GM21381 (cell line): Measurements from ENCODE around the gene G3BP1.
"Not testable (repeated sequence)": the region's sequence is repeated elsewhere in the genome, so short reads cannot be mapped to it uniquely, and the experiment has no call there.

ENCODE experiments used
- ATAC-seq: cut with Tn5 transposase; IDR thresholded peaks from one replicate; pipeline ENCODE4 v1.9.1; 2021; ENCODE audit warnings: mild to moderate bottlenecking, moderate library complexity; ENCODE audit not compliant: unreplicated experiment

The G3BP1 gene

DNA sequence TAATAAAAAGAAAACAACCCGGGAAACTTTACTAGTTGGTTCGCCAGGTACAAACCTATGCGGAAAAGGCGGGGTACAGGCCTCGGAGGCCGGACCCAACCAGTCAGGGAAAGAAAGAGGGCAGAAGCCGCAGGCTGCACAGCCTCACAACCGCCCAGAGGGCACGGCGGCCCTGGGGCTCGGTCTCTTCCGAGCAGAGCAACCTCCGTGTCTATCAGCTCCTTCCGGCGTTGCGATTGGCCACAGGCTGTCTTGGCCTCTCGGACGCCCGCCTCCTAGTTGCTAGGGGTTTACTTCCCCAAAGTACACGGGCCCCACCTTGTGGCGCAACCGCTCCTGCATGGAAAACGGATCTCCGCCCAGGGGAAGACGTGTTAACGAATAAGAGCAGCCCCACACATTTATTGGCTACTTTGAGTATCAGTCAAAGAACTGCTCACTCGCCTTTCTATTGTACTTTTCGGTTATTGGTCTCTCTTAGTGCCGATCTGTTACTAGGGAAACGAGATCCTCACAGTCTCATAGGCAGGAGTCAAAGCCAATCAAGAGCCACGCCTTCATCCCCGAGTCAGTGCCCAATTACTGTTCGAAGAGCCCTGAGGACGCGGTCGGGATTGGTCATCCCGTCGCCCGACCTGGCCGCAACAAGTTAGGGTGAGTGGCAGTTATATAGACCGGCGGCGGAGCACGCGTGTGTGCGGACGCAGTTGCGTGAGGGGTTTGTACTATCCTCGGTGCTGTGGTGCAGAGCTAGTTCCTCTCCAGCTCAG lies at the start of gene G3BP1:
Gene G3BP1 (plus strand): TSS at position 696 of the 770 bp plus-strand sequence. CDS start 14,667 bp downstream, outside the sequence.
- peak; percentile 78 for ATAC-seq

GRCh38 chr5:151722546-151722945 lies 49.2 kb upstream of the G3BP1 start:
- ATAC-seq: no peak

DNA sequence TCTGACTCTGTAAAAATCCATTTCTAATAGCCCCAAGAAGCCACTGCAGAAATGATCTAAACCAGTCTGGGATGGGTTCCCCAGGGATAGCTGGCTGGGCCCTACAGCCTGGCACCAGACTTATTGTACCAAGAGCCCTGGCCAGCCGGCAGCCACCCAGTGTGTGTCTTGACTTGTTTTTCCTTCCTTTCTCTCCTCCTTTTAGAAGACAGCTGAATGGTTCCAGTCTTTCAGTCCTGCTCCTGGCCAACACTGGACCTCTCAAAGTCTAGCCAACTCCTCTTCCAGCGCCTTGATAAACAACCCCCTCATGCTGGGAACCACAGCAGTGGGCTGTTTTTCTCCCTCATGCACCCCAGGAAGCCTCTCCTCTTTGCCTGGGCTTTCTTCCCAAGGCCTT lies 47.4 kb upstream of the G3BP1 start:
- ATAC-seq: no peak

DNA sequence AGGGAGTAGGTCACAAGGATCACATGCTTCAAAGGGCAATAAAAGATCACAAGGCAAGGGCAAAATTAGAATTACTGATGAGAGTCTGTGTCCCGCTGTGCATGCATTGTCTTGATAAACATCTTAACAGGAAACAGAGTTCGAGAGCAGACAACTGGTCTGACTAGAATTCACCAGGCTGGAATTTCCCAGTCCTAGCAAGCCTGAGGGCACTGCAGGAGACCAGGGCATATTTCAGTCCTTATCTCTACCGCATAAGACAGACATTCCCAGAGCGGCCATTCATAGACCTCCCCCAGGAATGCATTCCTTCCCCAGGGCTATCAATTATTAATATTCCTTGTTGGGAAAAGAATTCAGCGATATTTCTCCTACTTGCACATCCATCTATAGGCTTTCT lies 42.2 kb upstream of the G3BP1 start:
- not testable (repeated sequence) for ATAC-seq

DNA sequence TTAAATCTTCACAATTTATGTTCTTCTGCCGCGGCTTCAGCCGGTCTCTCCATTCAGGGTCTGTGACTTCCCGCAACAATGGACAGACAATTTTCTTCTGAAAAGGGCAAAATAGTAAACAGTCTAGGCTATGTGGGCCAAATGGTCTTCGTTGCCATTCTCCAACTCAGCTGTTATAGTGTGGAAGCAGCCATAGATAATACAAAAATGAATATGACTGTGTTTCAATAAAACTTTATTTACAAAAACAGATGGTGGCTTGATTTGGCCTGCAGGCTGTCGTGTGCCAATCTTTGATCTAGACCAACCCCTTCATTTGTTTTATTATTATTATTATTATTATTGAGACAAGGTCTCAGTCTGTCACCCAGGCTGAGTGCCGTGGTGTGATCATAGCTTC lies 41.4 kb upstream of the G3BP1 start:
- no peak for ATAC-seq

- no peak for ATAC-seq
Observed at GRCh38 chr5:151733358-151734063, 38.2 kb upstream of the G3BP1 start.

DNA sequence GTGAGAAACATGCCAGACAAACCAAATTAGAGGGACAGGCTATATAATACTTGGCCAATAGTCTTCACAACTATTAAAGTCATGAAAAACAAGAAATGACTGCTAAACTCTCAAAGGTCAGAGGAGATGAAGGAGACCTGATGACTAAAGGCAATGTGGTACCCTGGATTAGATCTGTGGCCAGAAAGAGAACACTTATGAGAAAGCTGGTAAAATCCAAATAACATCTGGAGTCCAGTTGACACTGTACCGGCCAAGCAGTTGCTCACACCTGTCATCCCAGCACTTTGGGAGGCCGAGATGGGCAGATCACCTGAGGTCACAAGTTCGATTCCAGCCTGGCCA lies 37.7 kb upstream of the G3BP1 start:
- no peak for ATAC-seq

GRCh38 chr5:151735646-151736045 lies 36.1 kb upstream of the G3BP1 start:
- ATAC-seq: no peak

DNA sequence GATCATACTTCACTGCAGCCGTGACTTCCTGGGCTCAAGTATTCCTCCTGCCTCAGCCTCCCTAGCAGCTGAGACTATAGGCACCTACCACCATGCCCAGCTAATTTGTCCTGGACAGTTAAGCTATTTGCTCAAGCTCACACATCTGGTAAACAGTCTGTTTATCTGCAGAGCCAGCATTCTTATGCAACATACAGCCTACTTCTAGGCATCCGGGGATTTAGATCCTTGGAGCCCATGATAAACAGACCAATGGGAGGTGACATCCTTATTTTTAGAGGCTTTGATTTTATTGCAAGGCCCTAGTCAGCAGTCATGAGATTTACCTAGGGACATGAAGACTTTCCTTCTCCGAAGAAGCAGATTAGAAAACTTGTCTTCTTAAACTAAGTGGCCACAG lies 34.3 kb upstream of the G3BP1 start:
- no peak for ATAC-seq

DNA sequence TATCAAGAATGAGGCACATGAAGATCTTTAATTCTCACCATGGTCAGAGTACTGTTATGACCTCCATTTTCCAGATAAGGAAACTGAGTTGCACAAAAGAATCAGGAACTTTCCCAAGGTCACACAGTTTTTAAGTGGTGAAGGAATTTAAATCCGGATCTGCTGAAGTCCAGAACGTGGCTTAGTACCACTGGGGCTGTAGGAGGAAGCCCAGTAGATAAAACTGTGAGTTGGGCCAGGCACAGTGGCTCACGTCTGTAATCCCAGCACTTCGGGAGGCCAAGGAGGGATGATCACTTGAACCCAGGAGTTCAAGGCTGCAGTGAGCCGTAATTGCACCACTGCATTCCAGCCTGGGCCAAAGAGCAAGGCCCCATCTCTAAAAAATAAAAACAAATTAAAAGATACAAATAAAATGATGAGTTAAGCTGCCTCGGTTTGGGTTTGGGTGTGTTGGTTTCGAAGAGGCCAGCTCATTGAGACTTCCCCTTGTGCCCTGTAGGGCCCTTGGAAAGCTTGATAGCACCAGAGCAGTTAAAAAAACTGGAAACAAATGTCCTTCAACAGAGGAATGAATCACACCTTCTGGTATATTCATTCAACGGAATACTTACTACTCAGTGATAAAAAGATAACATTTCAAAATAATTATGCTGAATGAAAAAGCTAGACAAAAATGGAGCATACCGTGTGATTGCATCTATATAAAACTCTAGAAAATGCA lies 33.5 kb upstream of the G3BP1 start:
- ATAC-seq: no peak

GRCh38 chr5:151739395-151739794 lies 32.4 kb upstream of the G3BP1 start:
- ATAC-seq: no peak

DNA sequence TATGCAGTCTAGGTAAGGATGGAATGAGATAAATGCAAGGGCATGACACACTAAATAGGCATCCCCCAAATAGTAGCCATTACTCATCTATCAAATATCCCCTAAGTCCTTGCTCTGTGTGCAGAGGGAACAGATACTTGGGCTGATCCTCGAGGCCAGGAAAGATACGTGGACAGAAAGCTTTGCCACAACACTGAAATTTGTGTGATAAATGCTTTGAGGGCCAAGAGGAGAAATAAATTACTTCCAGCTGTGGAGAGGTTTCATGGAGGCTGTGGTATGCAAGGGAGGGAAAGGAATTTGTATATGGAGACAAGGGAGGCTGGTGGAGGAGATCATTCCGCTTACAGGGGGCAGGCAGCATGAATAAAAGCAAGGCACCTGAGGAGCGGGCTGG lies 31.8 kb upstream of the G3BP1 start:
- ATAC-seq: no peak

DNA sequence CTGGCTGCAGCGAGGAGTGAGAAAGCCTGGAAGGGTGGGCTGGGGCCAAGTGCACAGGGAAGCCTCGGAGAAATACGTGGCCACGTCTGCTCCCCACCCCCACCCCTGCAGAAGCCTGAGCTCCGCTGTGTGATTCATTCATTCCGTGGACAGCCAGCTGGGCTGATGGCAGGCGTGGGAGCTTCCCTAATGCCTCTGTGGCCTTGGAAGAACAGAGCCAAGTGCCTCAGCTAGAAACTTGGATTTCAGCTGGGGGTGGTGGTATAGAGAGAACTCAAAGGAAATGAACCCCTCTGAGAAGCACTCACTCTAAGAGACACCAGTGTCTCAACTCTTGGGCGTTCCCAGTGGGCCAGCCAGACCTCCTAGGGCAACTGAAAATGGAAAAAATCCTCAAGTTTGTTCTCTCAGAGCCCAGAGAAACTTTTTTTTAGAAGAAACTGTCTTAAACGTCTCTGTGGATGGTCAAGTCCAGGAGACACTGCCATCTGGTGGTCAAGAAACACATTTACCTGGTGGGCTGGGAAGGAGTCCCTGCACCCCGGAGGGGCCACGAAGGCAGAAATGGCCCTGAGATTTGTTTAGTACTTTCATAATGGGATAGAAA lies 31.3 kb upstream of the G3BP1 start:
- ATAC-seq: peak; percentile 51

GRCh38 chr5:151740958-151741373 lies 30.8 kb upstream of the G3BP1 start:
- ATAC-seq: peak; percentile 9

DNA sequence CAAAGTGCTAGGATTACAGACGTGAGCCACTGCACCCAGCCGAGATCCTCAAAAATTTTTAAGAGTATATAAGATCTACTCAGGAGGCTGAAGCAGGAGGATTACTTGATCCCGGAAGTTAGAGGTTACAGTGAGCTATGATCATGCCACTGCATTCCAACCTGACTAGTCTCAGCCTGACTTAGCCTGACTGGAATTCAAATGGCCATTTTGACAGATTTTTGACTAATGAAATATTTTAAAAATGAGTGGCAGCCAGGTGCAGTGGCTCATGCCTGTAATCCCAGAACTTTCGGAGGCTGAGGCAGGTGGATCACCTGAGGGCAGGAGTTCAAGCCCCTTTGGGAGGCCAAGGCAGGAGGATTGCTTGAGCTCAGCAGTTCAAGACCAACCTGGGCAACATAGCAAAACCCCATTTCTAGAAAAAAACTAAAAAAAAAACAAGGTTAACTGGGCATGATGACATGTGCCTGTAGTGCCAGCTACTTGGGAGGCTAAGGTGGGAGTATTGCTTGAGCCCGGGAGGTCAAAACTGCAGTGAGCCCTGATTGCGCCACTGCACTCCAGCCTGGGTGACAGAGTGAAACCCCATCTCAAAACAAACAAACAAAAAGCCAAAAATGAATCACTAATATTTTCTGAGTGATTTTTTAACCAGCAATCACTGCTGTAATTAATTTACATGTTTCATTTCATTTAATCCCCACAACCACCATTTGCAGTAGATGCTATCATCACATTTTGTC lies 29.9 kb upstream of the G3BP1 start:
- no peak for ATAC-seq

- ATAC-seq: no peak
Observed at GRCh38 chr5:151742870-151743294, 28.9 kb upstream of the G3BP1 start.

- no peak for ATAC-seq
Observed at GRCh38 chr5:151743530-151743929, 28.2 kb upstream of the G3BP1 start.

- ATAC-seq: peak; percentile 59
Observed at GRCh38 chr5:151745071-151745705, 26.6 kb upstream of the G3BP1 start.

DNA sequence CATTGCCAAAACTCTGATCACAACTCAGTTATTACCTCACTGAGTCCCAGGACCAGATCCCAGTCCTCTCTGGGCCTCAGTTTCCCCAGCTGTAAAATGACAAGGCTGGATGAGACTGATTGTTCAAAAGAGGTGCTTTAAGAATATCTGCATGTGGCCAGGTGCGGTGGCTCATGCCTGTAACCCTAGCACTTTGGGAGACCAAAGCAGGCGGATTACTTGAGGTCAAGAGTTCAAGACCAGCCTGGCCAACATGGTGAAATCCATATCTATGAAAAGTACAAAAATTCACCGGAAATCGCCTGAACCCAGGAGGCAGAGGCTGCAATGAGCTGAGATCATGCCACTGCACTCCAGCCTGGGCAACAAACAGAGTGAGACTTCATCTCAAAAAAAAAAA lies 21.6 kb upstream of the G3BP1 start:
- no peak for ATAC-seq

- ATAC-seq: no peak
Observed at GRCh38 chr5:151751091-151751490, 20.7 kb upstream of the G3BP1 start.
